HL-60 (cell line): ENCODE measurements around the gene HPS1.

Experiments
- CTCF ChIP-seq: IDR thresholded peaks from one replicate; pipeline ENCODE4 v1.5.1; 2011; ENCODE audit warnings: low read length, control low read depth, inconsistent platforms; ENCODE audit not compliant: insufficient read depth
- GABPA ChIP-seq: IDR thresholded peaks from 2 replicates; pipeline ENCODE4 v1.6.1; 2012; ENCODE audit warnings: low read depth
- POLR2AphosphoS5 ChIP-seq: IDR thresholded peaks from 2 replicates; pipeline ENCODE4 v1.6.1; 2012; ENCODE audit warnings: low read depth
- SPI1 ChIP-seq: IDR thresholded peaks from 2 replicates; pipeline ENCODE4 v1.6.1; 2012; ENCODE audit warnings: low read depth, mild to moderate bottlenecking, borderline replicate concordance
- TF ChIP-seq, protein P1 (sequence below): IDR thresholded peaks from 2 replicates; pipeline ENCODE4 v1.6.1; 2012; ENCODE audit warnings: low read depth; ENCODE audit not compliant: insufficient replicate concordance

DNA sequence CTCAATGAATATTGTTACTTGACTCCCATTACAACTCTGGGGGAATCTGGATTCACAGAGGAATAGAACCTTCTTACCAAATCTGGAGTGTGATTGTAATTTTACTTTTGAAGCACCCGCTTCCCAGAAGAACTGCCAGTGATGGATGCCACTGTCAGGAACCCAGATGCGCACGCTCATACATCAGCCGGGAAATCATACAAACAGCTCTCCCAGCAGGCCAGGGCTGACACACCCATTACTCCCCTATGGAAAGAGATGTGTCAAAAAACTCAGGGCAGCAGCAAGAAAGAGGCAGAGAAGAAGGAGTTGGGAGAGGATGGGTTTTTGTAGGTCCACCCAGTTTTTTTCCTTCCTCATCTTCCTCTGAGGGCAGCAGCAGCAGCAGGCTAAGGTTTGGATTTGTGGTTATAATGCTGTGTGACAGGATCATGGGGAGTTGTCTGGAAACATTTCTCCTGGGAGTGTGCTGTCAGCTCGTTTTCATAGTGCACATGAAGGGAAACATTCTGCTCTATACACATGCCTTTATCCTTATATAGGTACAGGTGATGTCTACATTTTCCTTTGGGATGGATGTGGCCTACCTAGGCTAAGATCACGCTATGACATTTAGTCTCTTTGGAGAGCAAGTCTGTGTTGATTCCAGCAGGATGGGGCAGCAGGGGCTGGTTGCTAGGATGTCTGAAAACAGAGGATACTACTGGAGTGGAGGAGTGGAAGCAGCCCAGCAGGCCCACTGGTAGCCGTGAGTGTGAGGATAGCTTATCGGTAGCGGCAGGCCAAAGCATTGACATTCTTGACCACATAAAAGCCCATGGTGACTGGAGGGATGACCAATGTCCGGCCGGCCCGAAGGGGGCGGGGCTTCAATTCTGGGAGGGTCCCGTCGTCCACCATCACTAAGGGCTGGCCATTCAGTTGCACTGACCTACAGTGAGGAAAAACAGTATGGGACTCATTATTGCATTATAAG is 12.4 kb upstream of the HPS1 start:
- TF ChIP-seq CTCF: no peak
- TF ChIP-seq POLR2AphosphoS5: no peak
- TF ChIP-seq, protein P1, sequence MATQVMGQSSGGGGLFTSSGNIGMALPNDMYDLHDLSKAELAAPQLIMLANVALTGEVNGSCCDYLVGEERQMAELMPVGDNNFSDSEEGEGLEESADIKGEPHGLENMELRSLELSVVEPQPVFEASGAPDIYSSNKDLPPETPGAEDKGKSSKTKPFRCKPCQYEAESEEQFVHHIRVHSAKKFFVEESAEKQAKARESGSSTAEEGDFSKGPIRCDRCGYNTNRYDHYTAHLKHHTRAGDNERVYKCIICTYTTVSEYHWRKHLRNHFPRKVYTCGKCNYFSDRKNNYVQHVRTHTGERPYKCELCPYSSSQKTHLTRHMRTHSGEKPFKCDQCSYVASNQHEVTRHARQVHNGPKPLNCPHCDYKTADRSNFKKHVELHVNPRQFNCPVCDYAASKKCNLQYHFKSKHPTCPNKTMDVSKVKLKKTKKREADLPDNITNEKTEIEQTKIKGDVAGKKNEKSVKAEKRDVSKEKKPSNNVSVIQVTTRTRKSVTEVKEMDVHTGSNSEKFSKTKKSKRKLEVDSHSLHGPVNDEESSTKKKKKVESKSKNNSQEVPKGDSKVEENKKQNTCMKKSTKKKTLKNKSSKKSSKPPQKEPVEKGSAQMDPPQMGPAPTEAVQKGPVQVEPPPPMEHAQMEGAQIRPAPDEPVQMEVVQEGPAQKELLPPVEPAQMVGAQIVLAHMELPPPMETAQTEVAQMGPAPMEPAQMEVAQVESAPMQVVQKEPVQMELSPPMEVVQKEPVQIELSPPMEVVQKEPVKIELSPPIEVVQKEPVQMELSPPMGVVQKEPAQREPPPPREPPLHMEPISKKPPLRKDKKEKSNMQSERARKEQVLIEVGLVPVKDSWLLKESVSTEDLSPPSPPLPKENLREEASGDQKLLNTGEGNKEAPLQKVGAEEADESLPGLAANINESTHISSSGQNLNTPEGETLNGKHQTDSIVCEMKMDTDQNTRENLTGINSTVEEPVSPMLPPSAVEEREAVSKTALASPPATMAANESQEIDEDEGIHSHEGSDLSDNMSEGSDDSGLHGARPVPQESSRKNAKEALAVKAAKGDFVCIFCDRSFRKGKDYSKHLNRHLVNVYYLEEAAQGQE: no peak
- TF ChIP-seq SPI1: no peak
- no peak for TF ChIP-seq GABPA
